Stimulated activated CD8-positive, alpha-beta memory T cell treated with anti-CD3 and anti-CD28 coated beads, Interleukin-2, amount 100 ng/mL, for 1 hour (primary cell): ENCODE data around the gene KCNAB3.

Experiments
- DNase-seq, 2 donors: peaks; one replicate each; pipeline ENCODE4 v3.0.0-alpha.2; 2020; ENCODE audit warnings: low read depth in 2 of 2

Gene KCNAB3

DNA sequence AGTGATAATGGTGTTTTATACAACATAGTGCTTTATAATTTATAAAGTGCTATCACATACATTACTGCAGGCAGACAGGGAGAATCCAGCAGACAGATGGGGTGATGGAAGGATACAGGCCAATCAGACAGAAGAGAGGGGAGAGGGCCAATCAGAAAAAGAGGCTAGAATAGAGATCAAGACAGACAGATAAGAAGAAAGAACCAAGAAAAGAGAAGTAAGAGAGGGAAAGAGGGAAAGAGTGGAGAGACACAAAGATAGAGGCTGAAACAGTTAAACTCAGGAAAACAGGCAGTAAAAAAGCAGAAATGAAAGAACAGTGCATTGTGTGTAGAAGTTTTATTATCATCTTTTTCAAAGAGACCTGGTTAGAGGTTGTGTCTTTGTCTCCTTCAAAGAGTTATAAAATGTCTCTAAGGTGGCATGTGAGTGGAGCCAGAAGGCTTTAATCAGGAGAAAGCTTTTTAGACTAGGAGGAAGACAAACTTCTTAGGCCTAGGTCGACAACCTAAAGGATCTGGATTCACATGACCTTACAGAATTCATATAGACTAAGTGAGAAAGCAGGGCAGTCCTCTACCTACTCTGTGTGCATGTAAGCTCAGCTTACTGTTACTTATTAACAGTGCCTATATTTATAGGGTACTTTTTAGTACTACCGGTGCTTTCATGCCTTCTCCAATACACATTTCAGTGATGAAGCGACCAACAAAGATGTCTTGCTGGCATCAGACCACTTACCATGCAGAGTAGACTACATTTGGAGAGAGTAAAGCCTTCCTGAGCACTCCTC is 49.4 kb downstream of the KCNAB3 start:
- no peak for DNase-seq

DNA sequence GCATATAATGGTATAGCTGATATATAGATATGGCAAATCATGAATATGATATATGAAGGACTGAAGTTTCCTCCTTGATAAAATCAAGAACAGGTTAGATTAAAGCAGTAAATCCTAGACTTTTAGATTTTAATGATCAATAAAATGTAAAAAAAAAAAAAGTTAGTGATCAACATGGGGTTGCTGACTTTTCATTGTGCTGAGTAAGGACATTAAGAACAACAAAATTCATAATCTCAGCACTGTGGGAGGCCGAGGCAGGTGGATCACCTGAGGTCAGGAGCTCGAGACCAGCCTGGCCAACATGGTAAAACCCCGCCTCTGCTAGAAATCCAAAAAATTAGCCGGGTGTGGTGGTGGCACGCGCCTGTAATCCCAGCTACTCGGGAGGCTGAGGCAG is 51.4 kb downstream of the KCNAB3 start:
- DNase-seq = no peak

DNA sequence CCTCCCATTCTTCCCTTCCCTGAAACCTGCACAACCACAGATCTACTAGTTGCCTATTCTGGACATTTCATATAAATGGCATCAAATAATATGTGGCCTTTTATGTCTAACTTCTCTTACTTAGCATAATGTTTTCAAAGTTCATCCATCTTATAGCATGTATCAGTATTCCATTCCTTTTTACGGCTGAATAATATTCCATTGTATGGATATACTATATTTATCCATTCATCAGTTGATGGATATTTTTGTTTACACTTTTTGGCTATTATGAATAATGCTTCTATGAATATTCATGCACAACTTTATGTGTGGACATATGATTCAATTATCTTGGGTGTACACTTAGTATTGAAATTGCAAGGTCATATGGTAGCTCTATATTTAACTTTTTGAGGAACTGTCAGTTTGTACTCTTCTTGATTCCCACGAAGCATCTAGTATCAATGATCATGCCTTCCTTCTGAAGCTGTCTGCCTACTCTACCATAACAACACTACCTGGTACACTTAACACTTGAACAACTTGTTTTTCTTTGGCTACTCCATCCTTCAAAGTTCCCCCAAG is 53.8 kb downstream of the KCNAB3 start:
- no peak for DNase-seq

DNA sequence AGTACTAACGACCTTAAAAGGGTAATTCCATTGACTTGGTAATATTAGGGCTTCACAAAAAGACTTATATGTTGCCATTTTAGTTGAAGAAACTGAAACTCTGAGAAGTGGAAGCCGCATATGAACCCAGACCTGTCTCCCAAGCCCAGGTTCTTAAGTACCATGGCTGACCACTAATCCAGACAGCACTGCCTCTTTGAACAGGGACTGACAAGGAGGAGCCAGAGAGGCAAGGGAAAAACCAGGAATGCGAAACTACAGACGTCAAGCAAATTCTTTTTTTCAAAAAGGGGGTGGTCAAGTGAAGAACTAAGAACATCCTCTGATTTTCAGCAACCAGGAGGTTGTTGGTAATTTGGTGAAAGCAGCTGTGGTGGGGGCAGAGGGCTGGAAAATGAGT is 56.6 kb downstream of the KCNAB3 start:
- DNase-seq = no peak
